Measurements from ENCODE around the gene KIF5A. TPM values are rescaled to one million over a fixed set of nuclear protein-coding genes. Genes with fewer than 3 reads are reported as not detected.

Gene KIF5A
- total and polyA plus RNA-seq, 2 of the 13 experiments (the other 11 are each of a cell fraction or from before 2014, with no cell fraction given), result 1.6 to 11.9 TPM

GRCh38 chr12:57534250-57534649 is 15.6 kb upstream of the KIF5A start:
- peaks cover 20 to 58% of the 10 kb centered on the region in 2 experiments for H3K36me3 ChIP-seq (replicated peaks in 1 of 2; ENCODE audit: control insufficient read depth in 1 of 2, insufficient read depth in 2 of 2, low read length in 2 of 2)
- ChIA-PET CTCF (ENCODE audit: low intra/inter-chr PET ratio, low total read pairs) (no interaction called here), POLR2A (interaction anchor here (1.1 to 2.0 kb wide), 3 partner anchors 9 to 12 kb away, joined by 3 to 8 read pairs (median 3); no protein-coding TSS in a partner anchor)
- H3K9ac ChIP-seq (ENCODE audit: insufficient read depth, low read depth, low read length), result no peak overlapping the region
- no peaks in the 10 kb centered on the region for H3K4me1 ChIP-seq (ENCODE audit: insufficient read depth, low read length)
- intact Hi-C loops (cut with micrococcal nuclease; ENCODE audit: unreplicated experiment), result no loop called here
- no peak overlapping the region for H3K27ac ChIP-seq (ENCODE audit: extremely low read length, insufficient read depth, low read length)
- in situ Hi-C loops (cut with HindIII; ENCODE audit: extremely low pct_ligation_motif_present, low pct_unique_long_range_greater_than_20kb), result no loop called here
- ATAC-seq, result no peak
- BruUV-seq (replicated peaks), result no TSS peak
- H2AFZ ChIP-seq (ENCODE audit: low read length), result no peak overlapping the region
- no peaks in the 10 kb centered on the region for H3K9me3 ChIP-seq (ENCODE audit: low read length)
- no peak overlapping the region for H3K4me3 ChIP-seq (replicated peaks in 1 of 3; ENCODE audit: insufficient read depth in 1 of 3, low read depth in 2 of 3, low read length in 3 of 3)
- no peak overlapping the region for H3K4me2 ChIP-seq (ENCODE audit: low read depth, low read length)
- no peaks in the 10 kb centered on the region for H3K27me3 ChIP-seq (ENCODE audit: control insufficient read depth in 1 of 2, insufficient read depth in 2 of 2, low read length in 2 of 2)
- TF ChIP-seq RORA (CRISPR knock-in tag; IDR thresholded peaks at IDR 0.05), result no peak
- TF ChIP-seq ZFP90 (CRISPR knock-in tag; IDR thresholded peaks at IDR 0.05; ENCODE audit: borderline replicate concordance), result no peak
- TF ChIP-seq CC2D1A (CRISPR knock-in tag; IDR thresholded peaks at IDR 0.05), result no peak
- FAIRE-seq, result no peak
- no peaks in the 10 kb centered on the region for H3K79me2 ChIP-seq (ENCODE audit: insufficient read depth, low read length)
- no peaks in the 10 kb centered on the region for H4K20me1 ChIP-seq (ENCODE audit: insufficient read depth, low read length)
- WGBS (ENCODE audit: low lambda C conversion rate), result 93% methylated on average over 5 of the region's 5 CpGs
- DNase-seq (ENCODE audit: low spot score), result no peak

GRCh38 chr12:57534991-57535543 is 14.8 kb upstream of the KIF5A start:
- BruUV-seq (replicated peaks), result no TSS peak
- H3K27me3 ChIP-seq (ENCODE audit: control insufficient read depth in 1 of 2, insufficient read depth in 2 of 2, low read length in 2 of 2), result no peaks in the 10 kb centered on the region
- H3K9ac ChIP-seq (ENCODE audit: insufficient read depth, low read depth, low read length), result no peak overlapping the region
- CTCF ChIA-PET (ENCODE audit: low intra/inter-chr PET ratio, low total read pairs), result no interaction called here
- no peaks in the 10 kb centered on the region for H4K20me1 ChIP-seq (ENCODE audit: insufficient read depth, low read length)
- WGBS (ENCODE audit: low lambda C conversion rate), result 97% methylated on average over 3 of the region's 3 CpGs
- peaks cover 20 to 53% of the 10 kb centered on the region in 2 experiments for H3K36me3 ChIP-seq (replicated peaks in 1 of 2; ENCODE audit: control insufficient read depth in 1 of 2, insufficient read depth in 2 of 2, low read length in 2 of 2)
- DNase-seq (ENCODE audit: low spot score), result no peak
- H3K4me1 ChIP-seq (ENCODE audit: insufficient read depth, low read length), result no peaks in the 10 kb centered on the region
- in situ Hi-C loops (cut with HindIII; ENCODE audit: extremely low pct_ligation_motif_present, low pct_unique_long_range_greater_than_20kb) (no loop called here), intact Hi-C loops (cut with micrococcal nuclease; ENCODE audit: unreplicated experiment) (no loop called here)
- no peak for ATAC-seq
- H3K9me3 ChIP-seq (ENCODE audit: low read length), result no peaks in the 10 kb centered on the region
- H3K4me2 ChIP-seq (ENCODE audit: low read depth, low read length), result no peak overlapping the region
- H3K4me3 ChIP-seq (replicated peaks in 1 of 3; ENCODE audit: insufficient read depth in 1 of 3, low read depth in 2 of 3, low read length in 3 of 3), result no peak overlapping the region
- POLR2A ChIA-PET, result interaction anchor here (1.1 to 2.0 kb wide), 4 partner anchors 8 to 16 kb away, joined by 3 to 8 read pairs (median 4); no protein-coding TSS in a partner anchor
- TF ChIP-seq NR2F1 (CRISPR knock-in tag; IDR thresholded peaks at IDR 0.05), result no peak
- no peak for TF ChIP-seq ZNF317 (CRISPR knock-in tag; IDR thresholded peaks at IDR 0.05)
- no peak for TF ChIP-seq KMT2A (CRISPR knock-in tag; IDR thresholded peaks at IDR 0.05)
- TF ChIP-seq KDM4B (CRISPR knock-in tag; IDR thresholded peaks at IDR 0.05), result no peak
- TF ChIP-seq REST (IDR thresholded peaks at IDR 0.05; ENCODE audit: borderline replicate concordance in 1 of 2, low read depth in 1 of 2, low read length in 2 of 2), result no peak
- no peak for TF ChIP-seq RFX3 (CRISPR knock-in tag; IDR thresholded peaks at IDR 0.05)
- no peak overlapping the region for H3K27ac ChIP-seq (ENCODE audit: extremely low read length, insufficient read depth, low read length)
- FAIRE-seq, result no peak
- H3K79me2 ChIP-seq (ENCODE audit: insufficient read depth, low read length), result no peaks in the 10 kb centered on the region
- H2AFZ ChIP-seq (ENCODE audit: low read length), result no peak overlapping the region
